ENCODE measurements around the gene SLC25A36. TPM values are rescaled to one million over a fixed set of nuclear protein-coding genes. Genes with fewer than 3 reads are reported as not detected.

The SLC25A36 gene
- polyA plus RNA-seq, 1 of the 3 experiments (the other 2 are of a cell fraction) = 23.3 TPM

DNA sequence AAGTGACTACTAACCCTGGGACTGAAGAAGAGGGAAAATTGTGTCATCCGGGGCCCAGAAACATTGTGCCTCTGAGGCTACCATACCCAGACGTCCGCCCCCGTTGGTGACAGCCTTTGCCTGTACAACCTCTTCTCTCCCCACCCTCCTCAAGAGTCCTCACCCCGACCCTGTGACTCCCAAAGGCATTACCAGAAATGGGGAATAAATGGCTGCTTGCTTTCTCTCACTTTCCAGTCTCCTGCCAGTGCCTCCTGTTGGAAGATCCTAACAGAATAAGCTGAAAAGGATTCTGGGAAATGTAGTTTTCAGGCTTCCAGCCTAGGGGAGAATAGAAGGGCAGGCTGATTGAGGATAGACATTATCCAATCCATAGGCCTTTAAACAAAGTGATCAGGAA is 30.8 kb upstream of the SLC25A36 start:
- POLR2A ChIA-PET = no interaction called here

More for the DNA sequence above, 30.8 kb upstream of the SLC25A36 start:
- H3K4me3 ChIP-seq (ENCODE audit: low read depth in 2 of 2, low read length in 1 of 2) = peak overlapping the region in 1 of 2 experiments; percentile 46; a peak in 2 of 4 replicates
- no peaks in the 10 kb centered on the region for H3F3A ChIP-seq (replicated peaks; ENCODE audit: insufficient read depth)
- H4K20me1 ChIP-seq (ENCODE audit: insufficient read depth) = no peaks in the 10 kb centered on the region
- H3K9me3 ChIP-seq = no peaks in the 10 kb centered on the region
- no peaks in the 10 kb centered on the region for H3K9me2 ChIP-seq
- CTCF ChIA-PET = interaction anchor here (1.2 kb wide), 1 partner anchor 13 kb away, joined by 5 read pairs; no protein-coding TSS in a partner anchor
- no peaks in the 10 kb centered on the region for H3K36me3 ChIP-seq (replicated peaks in 1 of 2; ENCODE audit: control insufficient read depth in 1 of 2, insufficient read depth in 2 of 2, low read length in 1 of 2)
- H2AFZ ChIP-seq (ENCODE audit: low read depth) = peak overlapping the region; percentile 84; the same call in 1 of the 2 replicates
- H3K4me2 ChIP-seq = 0 out of 2 replicates have a peak overlapping the region, but pooled peaks have one; percentile 37
- TF ChIP-seq FOXM1 (IDR thresholded peaks at IDR 0.05; ENCODE audit: low read depth) (no peak), TEAD4 (IDR thresholded peaks at IDR 0.05; ENCODE audit: borderline replicate concordance, insufficient read depth) (no peak), TCF12 (IDR thresholded peaks at IDR 0.05) (no peak), JUND (IDR thresholded peaks at IDR 0.05) (no peak), FOSL2 (IDR thresholded peaks at IDR 0.05; ENCODE audit: borderline replicate concordance, low read depth) (no peak), MEF2A (IDR thresholded peaks at IDR 0.05; ENCODE audit: borderline replicate concordance, low read depth) (no peak), RXRA (IDR thresholded peaks at IDR 0.05; ENCODE audit: borderline replicate concordance, low read depth) (no peak), POLR2AphosphoS5 (IDR thresholded peaks at IDR 0.05; ENCODE audit: low read depth, low read length) (no peak), TAF1 (IDR thresholded peaks at IDR 0.05; ENCODE audit: borderline replicate concordance, low read depth, low read length) (no peak), GATA2 (CRISPR knock-in tag; IDR thresholded peaks at IDR 0.05) (no peak), EP300 (IDR thresholded peaks at IDR 0.05; ENCODE audit: borderline replicate concordance in 1 of 2, low read depth in 1 of 2, low read length in 1 of 2) (no peak), CHD2 (IDR thresholded peaks at IDR 0.05; ENCODE audit: low read length, partially characterized antibody) (no peak), GABPA (IDR thresholded peaks at IDR 0.05; ENCODE audit: low read depth) (no peak), SIN3A (IDR thresholded peaks at IDR 0.05; ENCODE audit: borderline replicate concordance, low read depth, low read length) (no peak)
- TF ChIP-seq, protein P1, sequence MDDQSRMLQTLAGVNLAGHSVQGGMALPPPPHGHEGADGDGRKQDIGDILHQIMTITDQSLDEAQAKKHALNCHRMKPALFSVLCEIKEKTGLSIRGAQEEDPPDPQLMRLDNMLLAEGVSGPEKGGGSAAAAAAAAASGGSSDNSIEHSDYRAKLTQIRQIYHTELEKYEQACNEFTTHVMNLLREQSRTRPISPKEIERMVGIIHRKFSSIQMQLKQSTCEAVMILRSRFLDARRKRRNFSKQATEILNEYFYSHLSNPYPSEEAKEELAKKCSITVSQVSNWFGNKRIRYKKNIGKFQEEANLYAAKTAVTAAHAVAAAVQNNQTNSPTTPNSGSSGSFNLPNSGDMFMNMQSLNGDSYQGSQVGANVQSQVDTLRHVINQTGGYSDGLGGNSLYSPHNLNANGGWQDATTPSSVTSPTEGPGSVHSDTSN (IDR thresholded peaks at IDR 0.05) = no peak
- TF ChIP-seq, protein P2, sequence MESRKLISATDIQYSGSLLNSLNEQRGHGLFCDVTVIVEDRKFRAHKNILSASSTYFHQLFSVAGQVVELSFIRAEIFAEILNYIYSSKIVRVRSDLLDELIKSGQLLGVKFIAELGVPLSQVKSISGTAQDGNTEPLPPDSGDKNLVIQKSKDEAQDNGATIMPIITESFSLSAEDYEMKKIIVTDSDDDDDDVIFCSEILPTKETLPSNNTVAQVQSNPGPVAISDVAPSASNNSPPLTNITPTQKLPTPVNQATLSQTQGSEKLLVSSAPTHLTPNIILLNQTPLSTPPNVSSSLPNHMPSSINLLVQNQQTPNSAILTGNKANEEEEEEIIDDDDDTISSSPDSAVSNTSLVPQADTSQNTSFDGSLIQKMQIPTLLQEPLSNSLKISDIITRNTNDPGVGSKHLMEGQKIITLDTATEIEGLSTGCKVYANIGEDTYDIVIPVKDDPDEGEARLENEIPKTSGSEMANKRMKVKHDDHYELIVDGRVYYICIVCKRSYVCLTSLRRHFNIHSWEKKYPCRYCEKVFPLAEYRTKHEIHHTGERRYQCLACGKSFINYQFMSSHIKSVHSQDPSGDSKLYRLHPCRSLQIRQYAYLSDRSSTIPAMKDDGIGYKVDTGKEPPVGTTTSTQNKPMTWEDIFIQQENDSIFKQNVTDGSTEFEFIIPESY (IDR thresholded peaks at IDR 0.05; ENCODE audit: borderline replicate concordance, low read depth) = no peak
- TF ChIP-seq, protein P3, sequence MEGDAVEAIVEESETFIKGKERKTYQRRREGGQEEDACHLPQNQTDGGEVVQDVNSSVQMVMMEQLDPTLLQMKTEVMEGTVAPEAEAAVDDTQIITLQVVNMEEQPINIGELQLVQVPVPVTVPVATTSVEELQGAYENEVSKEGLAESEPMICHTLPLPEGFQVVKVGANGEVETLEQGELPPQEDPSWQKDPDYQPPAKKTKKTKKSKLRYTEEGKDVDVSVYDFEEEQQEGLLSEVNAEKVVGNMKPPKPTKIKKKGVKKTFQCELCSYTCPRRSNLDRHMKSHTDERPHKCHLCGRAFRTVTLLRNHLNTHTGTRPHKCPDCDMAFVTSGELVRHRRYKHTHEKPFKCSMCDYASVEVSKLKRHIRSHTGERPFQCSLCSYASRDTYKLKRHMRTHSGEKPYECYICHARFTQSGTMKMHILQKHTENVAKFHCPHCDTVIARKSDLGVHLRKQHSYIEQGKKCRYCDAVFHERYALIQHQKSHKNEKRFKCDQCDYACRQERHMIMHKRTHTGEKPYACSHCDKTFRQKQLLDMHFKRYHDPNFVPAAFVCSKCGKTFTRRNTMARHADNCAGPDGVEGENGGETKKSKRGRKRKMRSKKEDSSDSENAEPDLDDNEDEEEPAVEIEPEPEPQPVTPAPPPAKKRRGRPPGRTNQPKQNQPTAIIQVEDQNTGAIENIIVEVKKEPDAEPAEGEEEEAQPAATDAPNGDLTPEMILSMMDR (IDR thresholded peaks at IDR 0.05) = no peak; the same call in 1 of the 2 replicates
- TF ChIP-seq, protein P4, sequence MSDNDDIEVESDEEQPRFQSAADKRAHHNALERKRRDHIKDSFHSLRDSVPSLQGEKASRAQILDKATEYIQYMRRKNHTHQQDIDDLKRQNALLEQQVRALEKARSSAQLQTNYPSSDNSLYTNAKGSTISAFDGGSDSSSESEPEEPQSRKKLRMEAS (IDR thresholded peaks at IDR 0.05; ENCODE audit: low read depth) = no peak
- TF ChIP-seq, protein P5, sequence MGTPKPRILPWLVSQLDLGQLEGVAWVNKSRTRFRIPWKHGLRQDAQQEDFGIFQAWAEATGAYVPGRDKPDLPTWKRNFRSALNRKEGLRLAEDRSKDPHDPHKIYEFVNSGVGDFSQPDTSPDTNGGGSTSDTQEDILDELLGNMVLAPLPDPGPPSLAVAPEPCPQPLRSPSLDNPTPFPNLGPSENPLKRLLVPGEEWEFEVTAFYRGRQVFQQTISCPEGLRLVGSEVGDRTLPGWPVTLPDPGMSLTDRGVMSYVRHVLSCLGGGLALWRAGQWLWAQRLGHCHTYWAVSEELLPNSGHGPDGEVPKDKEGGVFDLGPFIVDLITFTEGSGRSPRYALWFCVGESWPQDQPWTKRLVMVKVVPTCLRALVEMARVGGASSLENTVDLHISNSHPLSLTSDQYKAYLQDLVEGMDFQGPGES (IDR thresholded peaks at IDR 0.05; ENCODE audit: low read depth, low read length) = no peak
- TF ChIP-seq, protein P6, sequence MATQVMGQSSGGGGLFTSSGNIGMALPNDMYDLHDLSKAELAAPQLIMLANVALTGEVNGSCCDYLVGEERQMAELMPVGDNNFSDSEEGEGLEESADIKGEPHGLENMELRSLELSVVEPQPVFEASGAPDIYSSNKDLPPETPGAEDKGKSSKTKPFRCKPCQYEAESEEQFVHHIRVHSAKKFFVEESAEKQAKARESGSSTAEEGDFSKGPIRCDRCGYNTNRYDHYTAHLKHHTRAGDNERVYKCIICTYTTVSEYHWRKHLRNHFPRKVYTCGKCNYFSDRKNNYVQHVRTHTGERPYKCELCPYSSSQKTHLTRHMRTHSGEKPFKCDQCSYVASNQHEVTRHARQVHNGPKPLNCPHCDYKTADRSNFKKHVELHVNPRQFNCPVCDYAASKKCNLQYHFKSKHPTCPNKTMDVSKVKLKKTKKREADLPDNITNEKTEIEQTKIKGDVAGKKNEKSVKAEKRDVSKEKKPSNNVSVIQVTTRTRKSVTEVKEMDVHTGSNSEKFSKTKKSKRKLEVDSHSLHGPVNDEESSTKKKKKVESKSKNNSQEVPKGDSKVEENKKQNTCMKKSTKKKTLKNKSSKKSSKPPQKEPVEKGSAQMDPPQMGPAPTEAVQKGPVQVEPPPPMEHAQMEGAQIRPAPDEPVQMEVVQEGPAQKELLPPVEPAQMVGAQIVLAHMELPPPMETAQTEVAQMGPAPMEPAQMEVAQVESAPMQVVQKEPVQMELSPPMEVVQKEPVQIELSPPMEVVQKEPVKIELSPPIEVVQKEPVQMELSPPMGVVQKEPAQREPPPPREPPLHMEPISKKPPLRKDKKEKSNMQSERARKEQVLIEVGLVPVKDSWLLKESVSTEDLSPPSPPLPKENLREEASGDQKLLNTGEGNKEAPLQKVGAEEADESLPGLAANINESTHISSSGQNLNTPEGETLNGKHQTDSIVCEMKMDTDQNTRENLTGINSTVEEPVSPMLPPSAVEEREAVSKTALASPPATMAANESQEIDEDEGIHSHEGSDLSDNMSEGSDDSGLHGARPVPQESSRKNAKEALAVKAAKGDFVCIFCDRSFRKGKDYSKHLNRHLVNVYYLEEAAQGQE (IDR thresholded peaks at IDR 0.05; ENCODE audit: low read depth, low read length) = no peak
- no peaks in the 10 kb centered on the region; a peak in 1 of 4 replicates for H3K4me1 ChIP-seq (ENCODE audit: control insufficient read depth in 1 of 2, insufficient read depth in 2 of 2, low read depth in 1 of 2, low read length in 1 of 2)
- 20% methylated on average over 5 of the region's 5 CpGs for WGBS (ENCODE audit: low lambda C conversion rate)
- no peak overlapping the region for H3K9ac ChIP-seq
- H3K79me2 ChIP-seq (ENCODE audit: insufficient read depth) = no peaks in the 10 kb centered on the region
- H3K27ac ChIP-seq (ENCODE audit: low read depth in 2 of 2, low read length in 1 of 2) = no peak overlapping the region
- peak; percentile 22 for DNase-seq
- H3K27me3 ChIP-seq (ENCODE audit: insufficient read depth) = no peaks in the 10 kb centered on the region

Data from SK-N-SH (cell line).